Liver (tissue), 3 donors: ENCODE results near the gene GXYLT1.

Experiments
- EGR1 ChIP-seq, 2 donors: IDR thresholded peaks; 2 replicates each; pipeline ENCODE4 v1.6.1; 2016 to 2018; ENCODE audit warnings: antibody characterized with exemption in 2 of 2, low read depth in 2 of 2
- GABPA ChIP-seq, 2 donors: IDR thresholded peaks in 1 of 2; conservative IDR thresholded peaks in 1 of 2; 2 replicates each; pipeline ENCODE4 v1.6.1; 2016; ENCODE audit warnings: antibody characterized with exemption in 2 of 2, mild to moderate bottlenecking in 1 of 2, moderate library complexity in 1 of 2
- JUND ChIP-seq, 2 donors: IDR thresholded peaks; 2 replicates each; pipeline ENCODE4 v1.6.1; 2016; ENCODE audit warnings: antibody characterized with exemption in 2 of 2
- NR2F2 ChIP-seq: IDR thresholded peaks from 2 replicates; pipeline ENCODE4 v1.6.1; 2016; ENCODE audit warnings: antibody characterized with exemption
- RAD21 ChIP-seq, 2 donors: IDR thresholded peaks; 2 replicates each; pipeline ENCODE4 v1.6.1; 2016; ENCODE audit warnings: antibody characterized with exemption in 2 of 2, mild to moderate bottlenecking in 2 of 2
- SP1 ChIP-seq: IDR thresholded peaks from 2 replicates; pipeline ENCODE4 v1.6.1; 2018; ENCODE audit warnings: antibody characterized with exemption, mild to moderate bottlenecking
- TAF1 ChIP-seq: conservative IDR thresholded peaks from 2 replicates; pipeline ENCODE4 v1.6.1; 2016; ENCODE audit warnings: antibody characterized with exemption, mild to moderate bottlenecking
- YY1 ChIP-seq: IDR thresholded peaks from 2 replicates; pipeline ENCODE4 v1.6.1; 2016; ENCODE audit warnings: antibody characterized with exemption, mild to moderate bottlenecking
- TF ChIP-seq, protein P1 (sequence below): fragments of 150-350 bp; IDR thresholded peaks from 2 replicates; pipeline ENCODE4 v1.5.1; 2017; ENCODE audit warnings: improper control_type of control experiment, low read depth, low read length; ENCODE audit not compliant: missing input control
- TF ChIP-seq, protein P2 (sequence below): IDR thresholded peaks from 2 replicates; pipeline ENCODE4 v1.6.1; 2016; ENCODE audit warnings: antibody characterized with exemption
- TF ChIP-seq, protein P3 (sequence below): IDR thresholded peaks from 2 replicates; pipeline ENCODE4 v1.6.1; 2016; ENCODE audit warnings: antibody characterized with exemption, mild to moderate bottlenecking
- TF ChIP-seq, protein P4 (sequence below): IDR thresholded peaks from 2 replicates; pipeline ENCODE4 v1.6.1; 2016; ENCODE audit warnings: antibody characterized with exemption
- TF ChIP-seq, protein P5 (sequence below): IDR thresholded peaks from 2 replicates; pipeline ENCODE4 v1.6.1; 2016; ENCODE audit warnings: antibody characterized with exemption
- donor health status: healthy.
- donor health status: healthy.

DNA sequence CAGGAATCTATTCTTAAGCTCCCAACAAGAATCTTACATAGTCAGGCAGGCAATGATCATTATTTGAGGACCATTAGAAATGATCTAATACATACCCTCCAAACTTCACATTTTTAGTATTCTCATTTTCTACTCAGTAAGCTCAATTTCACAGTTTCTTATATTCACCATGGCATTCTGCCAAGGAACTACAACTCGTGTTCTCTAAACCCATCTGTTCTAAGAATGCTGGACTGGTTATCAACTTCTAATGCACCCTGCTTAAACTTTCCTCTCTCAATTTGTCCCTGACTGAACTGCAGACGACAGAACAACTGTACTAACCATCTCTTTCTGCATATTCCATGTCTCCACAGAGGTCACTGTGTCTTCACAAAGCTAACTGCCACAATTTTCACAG lies 58.6 kb downstream of the GXYLT1 start:
- TF ChIP-seq, protein P1, sequence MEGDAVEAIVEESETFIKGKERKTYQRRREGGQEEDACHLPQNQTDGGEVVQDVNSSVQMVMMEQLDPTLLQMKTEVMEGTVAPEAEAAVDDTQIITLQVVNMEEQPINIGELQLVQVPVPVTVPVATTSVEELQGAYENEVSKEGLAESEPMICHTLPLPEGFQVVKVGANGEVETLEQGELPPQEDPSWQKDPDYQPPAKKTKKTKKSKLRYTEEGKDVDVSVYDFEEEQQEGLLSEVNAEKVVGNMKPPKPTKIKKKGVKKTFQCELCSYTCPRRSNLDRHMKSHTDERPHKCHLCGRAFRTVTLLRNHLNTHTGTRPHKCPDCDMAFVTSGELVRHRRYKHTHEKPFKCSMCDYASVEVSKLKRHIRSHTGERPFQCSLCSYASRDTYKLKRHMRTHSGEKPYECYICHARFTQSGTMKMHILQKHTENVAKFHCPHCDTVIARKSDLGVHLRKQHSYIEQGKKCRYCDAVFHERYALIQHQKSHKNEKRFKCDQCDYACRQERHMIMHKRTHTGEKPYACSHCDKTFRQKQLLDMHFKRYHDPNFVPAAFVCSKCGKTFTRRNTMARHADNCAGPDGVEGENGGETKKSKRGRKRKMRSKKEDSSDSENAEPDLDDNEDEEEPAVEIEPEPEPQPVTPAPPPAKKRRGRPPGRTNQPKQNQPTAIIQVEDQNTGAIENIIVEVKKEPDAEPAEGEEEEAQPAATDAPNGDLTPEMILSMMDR: no peak
- TF ChIP-seq SP1: no peak
- no peak for TF ChIP-seq YY1
- TF ChIP-seq EGR1 (IDR thresholded peaks at IDR 0.05; ENCODE audit: low read depth in 2 of 2): no peak
- no peak for TF ChIP-seq RAD21 (IDR thresholded peaks at IDR 0.05)
- TF ChIP-seq, protein P2, sequence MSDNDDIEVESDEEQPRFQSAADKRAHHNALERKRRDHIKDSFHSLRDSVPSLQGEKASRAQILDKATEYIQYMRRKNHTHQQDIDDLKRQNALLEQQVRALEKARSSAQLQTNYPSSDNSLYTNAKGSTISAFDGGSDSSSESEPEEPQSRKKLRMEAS: no peak
- TF ChIP-seq, protein P3, sequence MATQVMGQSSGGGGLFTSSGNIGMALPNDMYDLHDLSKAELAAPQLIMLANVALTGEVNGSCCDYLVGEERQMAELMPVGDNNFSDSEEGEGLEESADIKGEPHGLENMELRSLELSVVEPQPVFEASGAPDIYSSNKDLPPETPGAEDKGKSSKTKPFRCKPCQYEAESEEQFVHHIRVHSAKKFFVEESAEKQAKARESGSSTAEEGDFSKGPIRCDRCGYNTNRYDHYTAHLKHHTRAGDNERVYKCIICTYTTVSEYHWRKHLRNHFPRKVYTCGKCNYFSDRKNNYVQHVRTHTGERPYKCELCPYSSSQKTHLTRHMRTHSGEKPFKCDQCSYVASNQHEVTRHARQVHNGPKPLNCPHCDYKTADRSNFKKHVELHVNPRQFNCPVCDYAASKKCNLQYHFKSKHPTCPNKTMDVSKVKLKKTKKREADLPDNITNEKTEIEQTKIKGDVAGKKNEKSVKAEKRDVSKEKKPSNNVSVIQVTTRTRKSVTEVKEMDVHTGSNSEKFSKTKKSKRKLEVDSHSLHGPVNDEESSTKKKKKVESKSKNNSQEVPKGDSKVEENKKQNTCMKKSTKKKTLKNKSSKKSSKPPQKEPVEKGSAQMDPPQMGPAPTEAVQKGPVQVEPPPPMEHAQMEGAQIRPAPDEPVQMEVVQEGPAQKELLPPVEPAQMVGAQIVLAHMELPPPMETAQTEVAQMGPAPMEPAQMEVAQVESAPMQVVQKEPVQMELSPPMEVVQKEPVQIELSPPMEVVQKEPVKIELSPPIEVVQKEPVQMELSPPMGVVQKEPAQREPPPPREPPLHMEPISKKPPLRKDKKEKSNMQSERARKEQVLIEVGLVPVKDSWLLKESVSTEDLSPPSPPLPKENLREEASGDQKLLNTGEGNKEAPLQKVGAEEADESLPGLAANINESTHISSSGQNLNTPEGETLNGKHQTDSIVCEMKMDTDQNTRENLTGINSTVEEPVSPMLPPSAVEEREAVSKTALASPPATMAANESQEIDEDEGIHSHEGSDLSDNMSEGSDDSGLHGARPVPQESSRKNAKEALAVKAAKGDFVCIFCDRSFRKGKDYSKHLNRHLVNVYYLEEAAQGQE: no peak
- TF ChIP-seq NR2F2: no peak
- no peak for TF ChIP-seq TAF1
- TF ChIP-seq, protein P4, sequence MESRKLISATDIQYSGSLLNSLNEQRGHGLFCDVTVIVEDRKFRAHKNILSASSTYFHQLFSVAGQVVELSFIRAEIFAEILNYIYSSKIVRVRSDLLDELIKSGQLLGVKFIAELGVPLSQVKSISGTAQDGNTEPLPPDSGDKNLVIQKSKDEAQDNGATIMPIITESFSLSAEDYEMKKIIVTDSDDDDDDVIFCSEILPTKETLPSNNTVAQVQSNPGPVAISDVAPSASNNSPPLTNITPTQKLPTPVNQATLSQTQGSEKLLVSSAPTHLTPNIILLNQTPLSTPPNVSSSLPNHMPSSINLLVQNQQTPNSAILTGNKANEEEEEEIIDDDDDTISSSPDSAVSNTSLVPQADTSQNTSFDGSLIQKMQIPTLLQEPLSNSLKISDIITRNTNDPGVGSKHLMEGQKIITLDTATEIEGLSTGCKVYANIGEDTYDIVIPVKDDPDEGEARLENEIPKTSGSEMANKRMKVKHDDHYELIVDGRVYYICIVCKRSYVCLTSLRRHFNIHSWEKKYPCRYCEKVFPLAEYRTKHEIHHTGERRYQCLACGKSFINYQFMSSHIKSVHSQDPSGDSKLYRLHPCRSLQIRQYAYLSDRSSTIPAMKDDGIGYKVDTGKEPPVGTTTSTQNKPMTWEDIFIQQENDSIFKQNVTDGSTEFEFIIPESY: no peak
- no peak for TF ChIP-seq GABPA (IDR thresholded peaks at IDR 0.05 in 1 of 2, conservative IDR thresholded peaks at IDR 0.05 in 1 of 2)
- TF ChIP-seq, protein P5, sequence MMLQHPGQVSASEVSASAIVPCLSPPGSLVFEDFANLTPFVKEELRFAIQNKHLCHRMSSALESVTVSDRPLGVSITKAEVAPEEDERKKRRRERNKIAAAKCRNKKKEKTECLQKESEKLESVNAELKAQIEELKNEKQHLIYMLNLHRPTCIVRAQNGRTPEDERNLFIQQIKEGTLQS: no peak
- no peak for TF ChIP-seq JUND (IDR thresholded peaks at IDR 0.05)
